Mesodermal cell (in vitro differentiated cells): ENCODE measurements around the gene ACSF2.

ENCODE experiments used
- H3K27ac ChIP-seq: 2 replicates; pipeline ENCODE4 v1.7.0; 2013; ENCODE audit warnings: mild to moderate bottlenecking, low read depth, low read length, moderate library complexity; ENCODE audit not compliant: severe bottlenecking
- H3K36me3 ChIP-seq: 2 replicates; pipeline ENCODE4 v1.7.1; 2013; ENCODE audit warnings: mild to moderate bottlenecking, low read length, moderate library complexity; ENCODE audit not compliant: control insufficient read depth, insufficient read depth
- H3K4me1 ChIP-seq: one replicate; pipeline ENCODE4 v1.7.1; 2013; ENCODE audit warnings: mild to moderate bottlenecking, low read length; ENCODE audit not compliant: insufficient read depth, control insufficient read depth, poor library complexity, severe bottlenecking
- H3K4me3 ChIP-seq: 2 replicates; pipeline ENCODE4 v1.7.0; 2013; ENCODE audit warnings: low read length, control low read depth, mild to moderate bottlenecking; ENCODE audit not compliant: insufficient read depth, poor library complexity, severe bottlenecking; ENCODE audit errors: extremely low read depth
- H3K9me3 ChIP-seq: 2 replicates; pipeline ENCODE4 v1.7.1; 2013; ENCODE audit warnings: mild to moderate bottlenecking, low read length, moderate library complexity; ENCODE audit not compliant: control insufficient read depth
- WGBS, 2 experiments: methylation state at CpG; one replicate each; pipeline ENCODE4 v1.1.5; 2013; ENCODE audit warnings: missing lambda C conversion rate in 2 of 2; ENCODE audit not compliant: insufficient coverage in 2 of 2; 5-methylcytosine and 5-hydroxymethylcytosine counted together

Gene ACSF2

GRCh38 chr17:50440838-50441829 is 15.1 kb downstream of the ACSF2 start:
- Histone ChIP-seq H3K27ac (no peak overlapping the region), H3K4me1 (no peaks in the 10 kb centered on the region), H3K9me3 (no peaks in the 10 kb centered on the region), H3K36me3 (peaks cover 3% of the 10 kb centered on the region), H3K4me3 (no peak overlapping the region)
- WGBS, 2 experiments: 96 to 100% methylated on average over 6 of the region's 10 CpGs

GRCh38 chr17:50443505-50443974 is 17.5 kb downstream of the ACSF2 start:
- H3K4me3 ChIP-seq: no peak overlapping the region
- no peaks in the 10 kb centered on the region for H3K9me3 ChIP-seq
- no peaks in the 10 kb centered on the region for H3K36me3 ChIP-seq
- WGBS, 2 experiments: 83 to 86% methylated on average over 2 of the region's 3 CpGs
- H3K27ac ChIP-seq: no peak overlapping the region
- no peaks in the 10 kb centered on the region for H3K4me1 ChIP-seq

GRCh38 chr17:50444841-50445715 is 19.1 kb downstream of the ACSF2 start:
- no peaks in the 10 kb centered on the region for H3K36me3 ChIP-seq
- H3K9me3 ChIP-seq: no peaks in the 10 kb centered on the region

GRCh38 chr17:50445730-50446325 is 19.8 kb downstream of the ACSF2 start:
- no peak overlapping the region for H3K27ac ChIP-seq

More at GRCh38 chr17:50444841-50445715, 19.1 kb downstream of the ACSF2 start:
- Histone ChIP-seq H3K27ac (no peak overlapping the region), H3K4me1 (no peaks in the 10 kb centered on the region), H3K4me3 (no peak overlapping the region)
- WGBS, 2 experiments: 88 to 94% methylated on average over 5 to 6 of the region's 6 CpGs

GRCh38 chr17:50447870-50448595 is 22.0 kb downstream of the ACSF2 start:
- 93 to 100% methylated on average over 3 to 4 of the region's 7 CpGs for WGBS, 2 experiments
- H3K27ac ChIP-seq: no peak overlapping the region
- H3K4me1 ChIP-seq: no peaks in the 10 kb centered on the region
- no peaks in the 10 kb centered on the region for H3K36me3 ChIP-seq
- no peak overlapping the region for H3K4me3 ChIP-seq
- no peaks in the 10 kb centered on the region for H3K9me3 ChIP-seq

More at GRCh38 chr17:50445730-50446325, 19.8 kb downstream of the ACSF2 start:
- H3K9me3 ChIP-seq: no peaks in the 10 kb centered on the region
- H3K4me3 ChIP-seq: no peak overlapping the region
- 88% methylated on average over 1 of the region's 1 CpG; no CpG with 5 or more reads in 1 of the 2 experiments for WGBS, 2 experiments
- H3K4me1 ChIP-seq: no peaks in the 10 kb centered on the region
- no peaks in the 10 kb centered on the region for H3K36me3 ChIP-seq

- no peak overlapping the region for H3K4me3 ChIP-seq
- WGBS, 2 experiments: 89 to 100% methylated on average over 1 of the region's 2 CpGs
- H3K9me3 ChIP-seq: no peaks in the 10 kb centered on the region
- H3K4me1 ChIP-seq: no peaks in the 10 kb centered on the region
- H3K27ac ChIP-seq: no peak overlapping the region
- no peaks in the 10 kb centered on the region for H3K36me3 ChIP-seq
Measured at GRCh38 chr17:50448643-50449042, 22.6 kb downstream of the ACSF2 start.

- no peak overlapping the region for H3K27ac ChIP-seq
- no peak overlapping the region for H3K4me3 ChIP-seq
- H3K36me3 ChIP-seq: no peaks in the 10 kb centered on the region
- 83 to 91% methylated on average over 4 to 6 of the region's 7 CpGs for whole genome bisulfite sequencing, 2 experiments
- no peaks in the 10 kb centered on the region for H3K4me1 ChIP-seq
- H3K9me3 ChIP-seq: no peaks in the 10 kb centered on the region
Measured at GRCh38 chr17:50451943-50452629, 26.1 kb downstream of the ACSF2 start.

- H3K9me3 ChIP-seq: no peaks in the 10 kb centered on the region
- WGBS, 2 experiments: 85 to 95% methylated on average over 8 of the region's 10 CpGs
- H3K27ac ChIP-seq: no peak overlapping the region
- H3K4me1 ChIP-seq: no peaks in the 10 kb centered on the region
- no peaks in the 10 kb centered on the region for H3K36me3 ChIP-seq
- H3K4me3 ChIP-seq: no peak overlapping the region
Measured at GRCh38 chr17:50452630-50453300, 26.7 kb downstream of the ACSF2 start.

GRCh38 chr17:50453901-50454300 is 27.9 kb downstream of the ACSF2 start:
- H3K4me3 ChIP-seq: no peak overlapping the region
- 92% methylated on average over 2 of the region's 3 CpGs; no CpG with 5 or more reads in 1 of the 2 experiments for WGBS, 2 experiments
- H3K36me3 ChIP-seq: no peaks in the 10 kb centered on the region
- H3K27ac ChIP-seq: no peak overlapping the region
- peaks cover under 1% of the 10 kb centered on the region for H3K4me1 ChIP-seq
- H3K9me3 ChIP-seq: no peaks in the 10 kb centered on the region
